WTC11 (cell line): ENCODE results near the gene ERVMER34-1. TPM values are rescaled to one million over a fixed set of nuclear protein-coding genes. Genes with fewer than 3 reads are reported as not detected.

Source experiments
- ATAC-seq: fragments of 200-7000 bp; cut with Tn5 transposase; 2 replicates; pipeline ENCODE4 v1.10.0; 2021; ENCODE audit warnings: mild to moderate bottlenecking, moderate library complexity
- CTCF ChIA-PET: fragments of 300-600 bp; sonication (Branson Sonifier 250); formaldehyde crosslinking; loops from one replicate; lab custom pipeline; 2021; ENCODE audit warnings: antibody characterized with exemption; lab: Charles Lee
- POLR2A ChIA-PET: fragments of 350-600 bp; sonication (Branson Sonifier 250); formaldehyde crosslinking; loops from one replicate; lab custom pipeline; 2021; ENCODE audit warnings: antibody characterized with exemption; lab: Charles Lee
- DNase-seq: peaks from one replicate; pipeline ENCODE4 v3.0.0; 2021; ENCODE audit warnings: low spot score
- H3K27ac Mint-ChIP-seq: 2 replicates; pipeline ENCODE4 v1.8.0; 2021; ENCODE audit warnings: mixed read lengths
- H3K27me3 Mint-ChIP-seq: 2 replicates; pipeline ENCODE4 v1.8.0; 2021; ENCODE audit warnings: low read depth, mild to moderate bottlenecking, moderate library complexity, mixed read lengths
- H3K36me3 Mint-ChIP-seq: 2 replicates; pipeline ENCODE4 v1.8.0; 2021; ENCODE audit warnings: mixed read lengths
- H3K4me1 Mint-ChIP-seq: 2 replicates; pipeline ENCODE4 v1.8.0; 2022; ENCODE audit warnings: mixed read lengths
- H3K4me3 Mint-ChIP-seq: 2 replicates; pipeline ENCODE4 v1.8.0; 2021; ENCODE audit warnings: mild to moderate bottlenecking, moderate library complexity, mixed read lengths
- H3K9me3 Mint-ChIP-seq: 2 replicates; pipeline ENCODE4 v1.8.0; 2021; ENCODE audit warnings: mixed read lengths
- EMX1 ChIP-seq: fragments of 250-450 bp; sonication (Bioruptor Pico); IDR thresholded peaks from 2 replicates; pipeline ENCODE4 v1.8.0; 2021; ENCODE audit warnings: mild to moderate bottlenecking
- ESRRA ChIP-seq: sonication (generic); formaldehyde crosslinking; IDR thresholded peaks from 2 replicates; pipeline ENCODE4 v1.8.1; 2022; ENCODE audit warnings: mild to moderate bottlenecking, missing genetic modification reagents, borderline replicate concordance
- ETV6 ChIP-seq: sonication (generic); formaldehyde crosslinking; IDR thresholded peaks from 2 replicates; pipeline ENCODE4 v1.8.1; 2022; ENCODE audit warnings: mild to moderate bottlenecking, missing genetic modification reagents
- FOXK1 ChIP-seq: sonication (generic); formaldehyde crosslinking; IDR thresholded peaks from 2 replicates; pipeline ENCODE4 v1.8.0; 2022; ENCODE audit warnings: mild to moderate bottlenecking, moderate library complexity, missing genetic modification reagents
- FOXP1 ChIP-seq: sonication (generic); formaldehyde crosslinking; IDR thresholded peaks from 2 replicates; pipeline ENCODE4 v1.8.0; 2022; ENCODE audit warnings: missing genetic modification reagents, mild to moderate bottlenecking, moderate library complexity, borderline replicate concordance
- MYBL2 ChIP-seq: sonication (generic); formaldehyde crosslinking; IDR thresholded peaks from 2 replicates; pipeline ENCODE4 v1.8.1; 2023; ENCODE audit warnings: mild to moderate bottlenecking, moderate library complexity, missing genetic modification reagents
- NFYB ChIP-seq: sonication (generic); formaldehyde crosslinking; conservative IDR thresholded peaks from 2 replicates; pipeline ENCODE4 v1.8.0; 2022; ENCODE audit warnings: low read depth, missing genetic modification reagents
- OVOL2 ChIP-seq: fragments of 250-450 bp; sonication (Bioruptor Pico); IDR thresholded peaks from 2 replicates; pipeline ENCODE4 v1.9.0; 2021; ENCODE audit warnings: mild to moderate bottlenecking, borderline replicate concordance
- SOX15 ChIP-seq: fragments of 250-450 bp; sonication (Bioruptor Pico); IDR thresholded peaks from 2 replicates; pipeline ENCODE4 v1.9.0; 2021; ENCODE audit warnings: mild to moderate bottlenecking
- SP1 ChIP-seq: sonication (generic); formaldehyde crosslinking; conservative IDR thresholded peaks from 2 replicates; pipeline ENCODE4 v1.8.1; 2022; ENCODE audit warnings: missing genetic modification reagents
- TP53 ChIP-seq: sonication (generic); formaldehyde crosslinking; IDR thresholded peaks from 2 replicates; pipeline ENCODE4 v1.8.1; 2023; ENCODE audit warnings: mild to moderate bottlenecking, missing genetic modification reagents
- ZBTB21 ChIP-seq: sonication (generic); formaldehyde crosslinking; IDR thresholded peaks from 2 replicates; pipeline ENCODE4 v1.8.1; 2023; ENCODE audit warnings: mild to moderate bottlenecking, missing genetic modification reagents, borderline replicate concordance
- ZNF138 ChIP-seq: sonication (generic); formaldehyde crosslinking; conservative IDR thresholded peaks from 2 replicates; pipeline ENCODE4 v1.8.1; 2022; ENCODE audit warnings: mild to moderate bottlenecking, moderate library complexity, missing genetic modification reagents
- ZNF416 ChIP-seq: fragments of 250-450 bp; sonication (Bioruptor Pico); IDR thresholded peaks from 2 replicates; pipeline ENCODE4 v1.9.0; 2021; ENCODE audit warnings: mild to moderate bottlenecking, inconsistent platforms
- total RNA-seq: library from RNA; stranded (reverse); gene quantifications from 3 replicates; pipeline ENCODE4 v1.2.3, GENCODE V29; 2021
- TF ChIP-seq, protein P1 (sequence below): sonication (generic); formaldehyde crosslinking; IDR thresholded peaks from 2 replicates; pipeline ENCODE4 v1.8.0; 2022; ENCODE audit warnings: mild to moderate bottlenecking, missing genetic modification reagents
- TF ChIP-seq, protein P2 (sequence below): fragments of 200-600 bp; IDR thresholded peaks from 2 replicates; pipeline ENCODE4 v1.8.0; 2022; ENCODE audit warnings: antibody characterized with exemption
- TF ChIP-seq, protein P3 (sequence below): fragments of 250-450 bp; sonication (Bioruptor Pico); IDR thresholded peaks from 2 replicates; pipeline ENCODE4 v1.9.0; 2021; ENCODE audit warnings: mild to moderate bottlenecking
- TF ChIP-seq, protein P4 (sequence below): sonication (generic); formaldehyde crosslinking; IDR thresholded peaks from 2 replicates; pipeline ENCODE4 v1.8.1; 2023; ENCODE audit warnings: mild to moderate bottlenecking, missing genetic modification reagents, moderate library complexity
- TF ChIP-seq, protein P5 (sequence below): sonication (generic); formaldehyde crosslinking; IDR thresholded peaks from 2 replicates; pipeline ENCODE4 v1.8.1; 2023; ENCODE audit warnings: mild to moderate bottlenecking, missing genetic modification reagents
- TF ChIP-seq, protein P6 (sequence below): sonication (generic); formaldehyde crosslinking; IDR thresholded peaks from 2 replicates; pipeline ENCODE4 v1.8.0; 2022; ENCODE audit warnings: mild to moderate bottlenecking, missing genetic modification reagents
- TF ChIP-seq, protein P7 (sequence below): fragments of 250-450 bp; sonication (Bioruptor Pico); IDR thresholded peaks from 2 replicates; pipeline ENCODE4 v1.8.0; 2021; ENCODE audit warnings: mild to moderate bottlenecking
- TF ChIP-seq, protein P8 (sequence below): fragments of 250-450 bp; sonication (Bioruptor Pico); IDR thresholded peaks from 2 replicates; pipeline ENCODE4 v1.9.0; 2021; ENCODE audit warnings: mild to moderate bottlenecking

The ERVMER34-1 gene
- total RNA-seq, 1 experiment from 2014 or later = 14.6 TPM

DNA sequence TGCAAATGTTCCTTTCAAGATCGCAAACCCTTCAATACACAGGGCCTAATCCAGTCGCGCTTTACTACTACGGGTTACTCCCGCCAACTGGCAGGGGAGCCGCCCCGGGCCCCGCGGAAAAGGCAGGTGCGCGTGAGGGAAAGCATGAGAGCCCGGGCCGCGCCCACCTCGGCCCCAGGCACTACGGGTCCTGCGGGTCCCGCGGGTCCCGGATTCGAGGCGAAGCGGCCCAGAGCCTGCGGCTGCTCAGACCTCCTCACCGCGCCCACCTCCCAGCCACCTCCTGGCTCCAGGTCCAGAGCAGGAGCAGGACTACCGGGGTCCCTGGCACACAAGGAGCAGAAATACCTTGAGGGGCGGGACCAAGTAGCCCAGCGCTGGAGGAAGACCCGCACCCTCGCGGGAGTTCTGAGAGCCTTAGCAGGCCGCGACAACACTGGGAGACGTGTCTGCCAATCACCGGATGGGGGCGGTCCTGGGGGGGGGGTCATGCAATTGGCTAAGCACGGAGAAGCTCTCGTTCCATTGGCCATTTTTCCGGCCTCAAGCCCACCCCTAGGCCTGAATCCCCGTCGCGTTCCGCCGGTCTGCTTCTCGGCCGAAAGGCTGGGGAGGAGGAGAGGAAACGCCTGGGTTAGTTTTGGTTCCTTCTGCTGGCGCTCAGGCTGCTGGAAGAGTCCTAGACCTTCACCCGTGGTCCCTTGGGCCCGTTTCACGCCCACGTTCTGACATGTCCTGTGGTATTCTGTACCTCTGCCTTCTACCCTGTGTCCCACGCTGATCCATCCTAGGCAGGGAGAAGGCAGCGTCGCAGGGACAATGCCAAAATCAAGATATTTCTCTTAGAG, 29.0 kb downstream of the ERVMER34-1 start:
- Mint-ChIP-seq H3K36me3 (peaks cover 33% of the 10 kb centered on the region), H3K27ac (peak overlapping the region; percentile 92), H3K4me1 (peaks cover 21% of the 10 kb centered on the region), H3K27me3 (no peaks in the 10 kb centered on the region; the same call in 1 of the 2 replicates), H3K9me3 (no peaks in the 10 kb centered on the region), H3K4me3 (peak overlapping the region; percentile 53)
- DNase-seq = peak; percentile 95
- CTCF ChIA-PET = interaction anchor here (0.7 to 1.4 kb wide), 7 partner anchors 134 to 1512 kb away, joined by 3 to 9 read pairs (median 4); no protein-coding TSS in a partner anchor
- ATAC-seq = peak; percentile 93
- POLR2A ChIA-PET = interaction anchor here (0.6 to 2.5 kb wide), 12 partner anchors 10 to 455 kb away, joined by 3 to 29 read pairs (median 3); no protein-coding TSS in a partner anchor
- TF ChIP-seq, protein P1, sequence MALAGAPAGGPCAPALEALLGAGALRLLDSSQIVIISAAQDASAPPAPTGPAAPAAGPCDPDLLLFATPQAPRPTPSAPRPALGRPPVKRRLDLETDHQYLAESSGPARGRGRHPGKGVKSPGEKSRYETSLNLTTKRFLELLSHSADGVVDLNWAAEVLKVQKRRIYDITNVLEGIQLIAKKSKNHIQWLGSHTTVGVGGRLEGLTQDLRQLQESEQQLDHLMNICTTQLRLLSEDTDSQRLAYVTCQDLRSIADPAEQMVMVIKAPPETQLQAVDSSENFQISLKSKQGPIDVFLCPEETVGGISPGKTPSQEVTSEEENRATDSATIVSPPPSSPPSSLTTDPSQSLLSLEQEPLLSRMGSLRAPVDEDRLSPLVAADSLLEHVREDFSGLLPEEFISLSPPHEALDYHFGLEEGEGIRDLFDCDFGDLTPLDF (CRISPR knock-in tag) = peak; percentile 57; the same call in 1 of the 2 replicates
- TF ChIP-seq TP53 (CRISPR knock-in tag) = peak; percentile 58; the same call in 1 of the 2 replicates
- TF ChIP-seq NFYB (CRISPR knock-in tag) = peak; percentile 78
- TF ChIP-seq, protein P2, sequence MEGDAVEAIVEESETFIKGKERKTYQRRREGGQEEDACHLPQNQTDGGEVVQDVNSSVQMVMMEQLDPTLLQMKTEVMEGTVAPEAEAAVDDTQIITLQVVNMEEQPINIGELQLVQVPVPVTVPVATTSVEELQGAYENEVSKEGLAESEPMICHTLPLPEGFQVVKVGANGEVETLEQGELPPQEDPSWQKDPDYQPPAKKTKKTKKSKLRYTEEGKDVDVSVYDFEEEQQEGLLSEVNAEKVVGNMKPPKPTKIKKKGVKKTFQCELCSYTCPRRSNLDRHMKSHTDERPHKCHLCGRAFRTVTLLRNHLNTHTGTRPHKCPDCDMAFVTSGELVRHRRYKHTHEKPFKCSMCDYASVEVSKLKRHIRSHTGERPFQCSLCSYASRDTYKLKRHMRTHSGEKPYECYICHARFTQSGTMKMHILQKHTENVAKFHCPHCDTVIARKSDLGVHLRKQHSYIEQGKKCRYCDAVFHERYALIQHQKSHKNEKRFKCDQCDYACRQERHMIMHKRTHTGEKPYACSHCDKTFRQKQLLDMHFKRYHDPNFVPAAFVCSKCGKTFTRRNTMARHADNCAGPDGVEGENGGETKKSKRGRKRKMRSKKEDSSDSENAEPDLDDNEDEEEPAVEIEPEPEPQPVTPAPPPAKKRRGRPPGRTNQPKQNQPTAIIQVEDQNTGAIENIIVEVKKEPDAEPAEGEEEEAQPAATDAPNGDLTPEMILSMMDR = no peak
- TF ChIP-seq, protein P3, sequence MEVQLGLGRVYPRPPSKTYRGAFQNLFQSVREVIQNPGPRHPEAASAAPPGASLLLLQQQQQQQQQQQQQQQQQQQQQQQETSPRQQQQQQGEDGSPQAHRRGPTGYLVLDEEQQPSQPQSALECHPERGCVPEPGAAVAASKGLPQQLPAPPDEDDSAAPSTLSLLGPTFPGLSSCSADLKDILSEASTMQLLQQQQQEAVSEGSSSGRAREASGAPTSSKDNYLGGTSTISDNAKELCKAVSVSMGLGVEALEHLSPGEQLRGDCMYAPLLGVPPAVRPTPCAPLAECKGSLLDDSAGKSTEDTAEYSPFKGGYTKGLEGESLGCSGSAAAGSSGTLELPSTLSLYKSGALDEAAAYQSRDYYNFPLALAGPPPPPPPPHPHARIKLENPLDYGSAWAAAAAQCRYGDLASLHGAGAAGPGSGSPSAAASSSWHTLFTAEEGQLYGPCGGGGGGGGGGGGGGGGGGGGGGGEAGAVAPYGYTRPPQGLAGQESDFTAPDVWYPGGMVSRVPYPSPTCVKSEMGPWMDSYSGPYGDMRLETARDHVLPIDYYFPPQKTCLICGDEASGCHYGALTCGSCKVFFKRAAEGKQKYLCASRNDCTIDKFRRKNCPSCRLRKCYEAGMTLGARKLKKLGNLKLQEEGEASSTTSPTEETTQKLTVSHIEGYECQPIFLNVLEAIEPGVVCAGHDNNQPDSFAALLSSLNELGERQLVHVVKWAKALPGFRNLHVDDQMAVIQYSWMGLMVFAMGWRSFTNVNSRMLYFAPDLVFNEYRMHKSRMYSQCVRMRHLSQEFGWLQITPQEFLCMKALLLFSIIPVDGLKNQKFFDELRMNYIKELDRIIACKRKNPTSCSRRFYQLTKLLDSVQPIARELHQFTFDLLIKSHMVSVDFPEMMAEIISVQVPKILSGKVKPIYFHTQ = peak; percentile 92; the same call in 1 of the 2 replicates
- no peak for TF ChIP-seq ESRRA
- peak; percentile 53 for TF ChIP-seq ZNF138 (CRISPR knock-in tag)
- TF ChIP-seq ETV6 (CRISPR knock-in tag) = peak; percentile 45; the same call in 1 of the 2 replicates
- TF ChIP-seq, protein P4, sequence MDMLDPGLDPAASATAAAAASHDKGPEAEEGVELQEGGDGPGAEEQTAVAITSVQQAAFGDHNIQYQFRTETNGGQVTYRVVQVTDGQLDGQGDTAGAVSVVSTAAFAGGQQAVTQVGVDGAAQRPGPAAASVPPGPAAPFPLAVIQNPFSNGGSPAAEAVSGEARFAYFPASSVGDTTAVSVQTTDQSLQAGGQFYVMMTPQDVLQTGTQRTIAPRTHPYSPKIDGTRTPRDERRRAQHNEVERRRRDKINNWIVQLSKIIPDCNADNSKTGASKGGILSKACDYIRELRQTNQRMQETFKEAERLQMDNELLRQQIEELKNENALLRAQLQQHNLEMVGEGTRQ (CRISPR knock-in tag) = no peak; the same call in 1 of the 2 replicates
- TF ChIP-seq SP1 (CRISPR knock-in tag) = peak; percentile 33; the same call in 1 of the 2 replicates
- TF ChIP-seq, protein P5, sequence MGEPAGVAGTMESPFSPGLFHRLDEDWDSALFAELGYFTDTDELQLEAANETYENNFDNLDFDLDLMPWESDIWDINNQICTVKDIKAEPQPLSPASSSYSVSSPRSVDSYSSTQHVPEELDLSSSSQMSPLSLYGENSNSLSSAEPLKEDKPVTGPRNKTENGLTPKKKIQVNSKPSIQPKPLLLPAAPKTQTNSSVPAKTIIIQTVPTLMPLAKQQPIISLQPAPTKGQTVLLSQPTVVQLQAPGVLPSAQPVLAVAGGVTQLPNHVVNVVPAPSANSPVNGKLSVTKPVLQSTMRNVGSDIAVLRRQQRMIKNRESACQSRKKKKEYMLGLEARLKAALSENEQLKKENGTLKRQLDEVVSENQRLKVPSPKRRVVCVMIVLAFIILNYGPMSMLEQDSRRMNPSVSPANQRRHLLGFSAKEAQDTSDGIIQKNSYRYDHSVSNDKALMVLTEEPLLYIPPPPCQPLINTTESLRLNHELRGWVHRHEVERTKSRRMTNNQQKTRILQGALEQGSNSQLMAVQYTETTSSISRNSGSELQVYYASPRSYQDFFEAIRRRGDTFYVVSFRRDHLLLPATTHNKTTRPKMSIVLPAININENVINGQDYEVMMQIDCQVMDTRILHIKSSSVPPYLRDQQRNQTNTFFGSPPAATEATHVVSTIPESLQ (CRISPR knock-in tag) = no peak
- TF ChIP-seq, protein P6, sequence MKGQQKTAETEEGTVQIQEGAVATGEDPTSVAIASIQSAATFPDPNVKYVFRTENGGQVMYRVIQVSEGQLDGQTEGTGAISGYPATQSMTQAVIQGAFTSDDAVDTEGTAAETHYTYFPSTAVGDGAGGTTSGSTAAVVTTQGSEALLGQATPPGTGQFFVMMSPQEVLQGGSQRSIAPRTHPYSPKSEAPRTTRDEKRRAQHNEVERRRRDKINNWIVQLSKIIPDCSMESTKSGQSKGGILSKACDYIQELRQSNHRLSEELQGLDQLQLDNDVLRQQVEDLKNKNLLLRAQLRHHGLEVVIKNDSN (CRISPR knock-in tag) = no peak
- TF ChIP-seq ZBTB21 (CRISPR knock-in tag) = no peak
- no peak for TF ChIP-seq SOX15
- no peak for TF ChIP-seq MYBL2
- TF ChIP-seq, protein P7, sequence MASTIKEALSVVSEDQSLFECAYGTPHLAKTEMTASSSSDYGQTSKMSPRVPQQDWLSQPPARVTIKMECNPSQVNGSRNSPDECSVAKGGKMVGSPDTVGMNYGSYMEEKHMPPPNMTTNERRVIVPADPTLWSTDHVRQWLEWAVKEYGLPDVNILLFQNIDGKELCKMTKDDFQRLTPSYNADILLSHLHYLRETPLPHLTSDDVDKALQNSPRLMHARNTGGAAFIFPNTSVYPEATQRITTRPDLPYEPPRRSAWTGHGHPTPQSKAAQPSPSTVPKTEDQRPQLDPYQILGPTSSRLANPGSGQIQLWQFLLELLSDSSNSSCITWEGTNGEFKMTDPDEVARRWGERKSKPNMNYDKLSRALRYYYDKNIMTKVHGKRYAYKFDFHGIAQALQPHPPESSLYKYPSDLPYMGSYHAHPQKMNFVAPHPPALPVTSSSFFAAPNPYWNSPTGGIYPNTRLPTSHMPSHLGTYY (CRISPR knock-in tag) = peak; percentile 89
- no peak for TF ChIP-seq OVOL2 (CRISPR knock-in tag)
- peak; percentile 94; the same call in 1 of the 2 replicates for TF ChIP-seq ZNF416 (CRISPR knock-in tag)
- TF ChIP-seq FOXP1 (CRISPR knock-in tag) = no peak; the same call in 1 of the 2 replicates
- TF ChIP-seq EMX1 (CRISPR knock-in tag) = peak; percentile 92
- no peak for TF ChIP-seq FOXK1 (CRISPR knock-in tag)
- TF ChIP-seq, protein P8, sequence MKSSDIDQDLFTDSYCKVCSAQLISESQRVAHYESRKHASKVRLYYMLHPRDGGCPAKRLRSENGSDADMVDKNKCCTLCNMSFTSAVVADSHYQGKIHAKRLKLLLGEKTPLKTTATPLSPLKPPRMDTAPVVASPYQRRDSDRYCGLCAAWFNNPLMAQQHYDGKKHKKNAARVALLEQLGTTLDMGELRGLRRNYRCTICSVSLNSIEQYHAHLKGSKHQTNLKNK = peak; percentile 41; the same call in 1 of the 2 replicates
